Measurements from ENCODE around the gene IGHMBP2.

IGHMBP2 gene

DNA sequence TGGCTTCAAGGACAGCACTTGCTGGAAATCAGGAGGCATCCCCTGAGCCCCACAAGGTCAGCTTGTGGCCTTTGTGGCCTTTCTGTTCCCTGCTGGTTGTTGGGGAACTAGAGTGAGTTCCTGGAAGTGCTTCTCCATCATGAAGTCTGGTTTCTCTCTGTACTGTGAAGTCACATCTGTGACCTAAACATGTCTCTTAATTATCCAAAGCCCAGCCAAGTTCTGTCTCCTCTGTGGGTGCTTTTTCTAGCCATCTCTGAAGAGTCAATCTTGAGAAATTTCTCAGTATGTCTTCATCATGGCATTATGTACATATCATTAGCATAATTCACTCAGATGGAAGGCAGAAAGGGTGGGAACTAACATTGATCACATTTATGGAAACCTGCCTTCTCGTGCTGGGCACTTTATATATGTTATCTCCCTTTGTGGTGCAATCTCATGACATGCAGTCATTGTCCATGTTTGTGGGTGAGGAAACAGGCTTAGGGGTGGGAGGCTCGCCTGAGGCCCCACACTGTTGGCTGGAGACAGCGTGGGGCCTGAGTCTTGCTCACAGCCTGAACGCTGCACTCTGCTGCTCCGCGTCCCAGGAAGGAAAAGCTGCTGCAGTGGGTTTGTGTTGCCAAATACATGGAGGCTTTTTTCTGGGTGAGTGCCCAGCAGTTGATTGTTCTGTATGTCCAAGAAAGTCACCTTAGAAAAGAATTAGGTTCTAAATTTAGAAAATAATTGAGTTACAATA lies 24.6 kb downstream of the IGHMBP2 start:
- DNase-seq, result no peak

DNA sequence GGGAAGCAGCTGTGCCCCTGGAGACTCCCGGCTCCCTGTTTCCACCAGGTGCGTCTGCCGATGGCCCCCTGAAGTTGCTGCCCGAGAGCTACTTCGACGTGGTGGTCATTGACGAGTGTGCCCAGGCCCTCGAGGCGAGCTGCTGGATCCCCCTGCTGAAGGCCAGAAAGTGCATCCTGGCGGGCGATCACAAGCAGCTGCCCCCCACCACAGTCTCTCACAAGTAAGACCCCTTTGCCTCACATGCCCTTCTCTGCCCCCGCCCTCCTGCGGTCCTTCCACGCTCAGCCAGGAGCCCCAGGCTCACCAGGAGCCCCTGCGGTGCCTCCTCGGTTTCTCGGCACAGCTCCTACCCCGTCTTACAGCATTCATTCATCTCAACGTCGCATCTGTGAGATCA lies 25.4 kb downstream of the IGHMBP2 start:
- no peak for DNase-seq

DNA sequence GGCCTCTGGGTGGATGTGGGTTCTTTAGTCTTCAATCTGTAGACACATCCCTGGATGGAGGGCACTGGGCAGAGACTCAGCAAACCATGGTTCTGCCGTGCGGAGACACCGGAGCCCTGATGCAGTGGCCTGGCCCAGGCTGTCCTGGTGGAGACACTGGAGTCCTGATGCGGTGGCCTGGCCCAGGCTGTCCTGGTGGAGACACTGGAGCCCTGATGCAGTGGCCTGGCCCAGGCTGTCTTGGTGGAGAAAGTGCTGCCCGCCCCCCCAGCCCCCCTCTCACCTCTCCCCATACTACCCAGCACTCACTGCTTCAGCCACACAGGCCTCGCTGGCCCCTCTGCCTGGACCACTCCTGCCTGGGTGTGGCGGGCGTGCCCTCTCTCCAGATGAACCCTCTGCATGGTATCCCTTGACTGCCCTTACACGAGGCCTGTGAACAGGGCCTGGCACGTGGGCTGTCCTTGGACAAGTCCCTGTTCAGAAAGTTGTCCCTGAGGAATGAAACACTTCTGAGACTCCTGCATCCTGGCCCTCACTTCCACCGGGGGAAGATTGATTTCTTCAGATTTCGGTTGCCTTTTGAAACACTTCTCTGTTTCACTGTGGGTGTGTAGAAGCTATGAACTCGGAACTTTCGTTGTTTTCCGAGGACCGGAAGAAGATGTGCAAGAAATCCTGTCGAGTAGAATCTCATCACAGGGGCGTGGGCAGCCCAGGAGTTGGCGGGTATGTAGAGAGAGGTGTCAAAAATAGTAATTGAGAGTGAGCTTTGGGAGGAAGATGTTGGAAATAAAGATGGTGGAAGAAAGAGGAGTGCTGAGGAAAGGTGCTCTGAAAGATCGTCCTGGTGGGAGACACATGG lies 26.2 kb downstream of the IGHMBP2 start:
- no peak for DNase-seq

DNA sequence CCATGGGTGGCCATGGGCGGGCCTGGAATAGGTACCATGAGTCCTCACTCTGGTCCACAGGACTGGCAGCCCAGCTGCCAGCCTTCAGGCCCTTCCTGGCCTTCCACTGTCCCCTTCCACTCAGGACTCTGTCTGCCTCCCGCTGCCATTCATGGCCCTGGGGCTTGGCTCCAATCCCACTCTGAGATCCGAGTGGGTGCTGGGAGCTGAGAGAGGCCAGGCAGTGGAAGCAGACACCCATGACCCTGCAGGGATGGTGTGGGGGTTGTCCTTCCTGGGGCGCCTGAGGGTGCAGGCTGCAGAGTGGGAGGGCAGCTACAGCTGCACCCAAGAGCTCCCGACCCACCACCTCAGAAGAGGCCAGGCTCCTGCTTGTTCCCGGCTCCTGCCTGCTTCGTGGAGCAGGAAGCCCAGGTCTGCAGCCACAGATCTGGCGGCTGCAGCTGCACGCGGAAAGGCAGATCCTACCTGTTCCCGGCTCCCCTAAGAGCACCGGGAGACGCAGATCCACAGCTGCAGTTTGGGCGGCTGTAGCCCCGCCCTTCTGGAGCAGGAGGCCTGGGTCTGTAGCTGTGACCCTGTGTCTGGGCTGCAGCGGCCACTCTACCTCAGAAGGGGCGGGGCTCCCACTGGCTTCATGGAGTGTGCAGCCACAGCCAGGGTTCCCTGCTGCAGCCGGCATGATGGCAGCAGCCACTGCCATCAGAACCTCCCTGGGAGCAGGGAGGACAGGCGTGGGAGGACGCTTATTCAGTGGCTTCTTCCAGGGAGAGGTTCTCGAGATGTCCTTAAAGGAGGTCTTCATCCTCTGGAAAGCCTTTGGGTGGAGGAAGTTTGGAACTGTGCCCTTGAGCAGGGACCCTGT lies 27.5 kb downstream of the IGHMBP2 start:
- no peak for DNase-seq

DNA sequence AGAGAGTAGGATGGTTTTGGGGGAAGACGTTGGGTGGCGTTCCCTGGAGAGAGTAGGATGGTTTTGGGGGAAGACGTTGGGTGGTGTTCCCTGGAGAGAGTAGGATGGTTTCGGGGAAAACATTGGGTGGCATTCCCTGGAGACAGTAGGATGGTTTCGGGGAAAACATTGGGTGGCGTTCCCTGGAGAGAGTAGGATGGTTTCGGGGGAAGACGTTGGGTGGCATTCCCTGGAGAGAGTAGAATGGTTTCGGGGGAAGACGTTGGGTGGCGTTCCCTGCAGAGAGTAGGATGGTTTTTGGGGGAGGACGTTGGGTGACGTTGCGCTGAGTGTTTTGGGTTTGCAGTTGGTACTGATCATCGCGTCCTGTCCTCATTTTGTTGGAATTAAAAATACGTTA lies 28.2 kb downstream of the IGHMBP2 start:
- DNase-seq, result no peak

DNA sequence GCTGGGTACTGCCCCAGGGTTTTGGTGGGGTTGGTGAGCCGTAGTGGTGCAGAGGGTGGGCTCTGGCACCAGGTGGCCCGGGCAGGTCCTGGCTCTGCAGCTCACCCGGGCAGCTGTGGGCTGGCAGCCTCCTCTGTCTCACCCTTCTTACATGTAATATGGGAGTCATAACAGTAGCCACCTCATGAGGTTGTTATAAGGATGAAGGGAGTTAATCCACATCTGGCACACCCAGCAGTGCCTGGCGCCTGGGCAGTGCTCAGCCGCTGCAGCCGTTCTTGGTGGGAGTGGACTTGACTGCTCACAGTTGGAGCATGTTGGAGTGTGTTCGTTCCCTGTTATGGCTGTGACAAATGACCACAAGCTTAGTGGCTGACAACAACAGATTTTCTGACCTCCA lies 28.7 kb downstream of the IGHMBP2 start:
- DNase-seq, result no peak

DNA sequence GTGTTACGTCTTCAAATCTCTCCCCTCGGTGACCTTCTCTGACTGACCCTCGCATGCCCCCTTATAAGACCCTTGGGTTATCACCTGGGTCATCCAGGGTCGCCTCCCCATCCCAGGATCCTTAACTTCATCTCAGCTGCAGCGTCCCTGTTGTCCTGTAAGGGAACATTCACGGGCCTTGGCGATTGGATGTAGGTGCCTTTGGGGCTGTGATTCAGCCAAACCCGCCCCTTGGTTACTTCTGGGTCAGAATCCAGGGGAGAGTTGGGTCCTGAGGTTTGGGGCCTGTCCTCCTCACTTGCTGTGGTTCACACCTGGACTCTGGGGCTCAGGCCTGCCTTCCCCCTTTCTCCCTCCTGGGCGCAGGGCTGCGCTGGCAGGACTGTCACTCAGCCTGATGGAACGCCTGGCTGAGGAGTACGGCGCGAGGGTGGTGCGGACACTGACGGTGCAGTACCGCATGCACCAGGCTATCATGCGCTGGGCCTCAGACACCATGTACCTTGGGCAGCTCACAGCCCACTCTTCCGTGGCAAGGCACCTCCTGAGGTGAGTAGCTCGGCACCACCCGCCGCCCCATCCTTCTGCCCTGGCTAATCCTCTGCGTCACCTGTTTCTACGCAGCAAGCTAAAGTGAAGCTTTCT lies 29.4 kb downstream of the IGHMBP2 start:
- DNase-seq, result no peak

DNA sequence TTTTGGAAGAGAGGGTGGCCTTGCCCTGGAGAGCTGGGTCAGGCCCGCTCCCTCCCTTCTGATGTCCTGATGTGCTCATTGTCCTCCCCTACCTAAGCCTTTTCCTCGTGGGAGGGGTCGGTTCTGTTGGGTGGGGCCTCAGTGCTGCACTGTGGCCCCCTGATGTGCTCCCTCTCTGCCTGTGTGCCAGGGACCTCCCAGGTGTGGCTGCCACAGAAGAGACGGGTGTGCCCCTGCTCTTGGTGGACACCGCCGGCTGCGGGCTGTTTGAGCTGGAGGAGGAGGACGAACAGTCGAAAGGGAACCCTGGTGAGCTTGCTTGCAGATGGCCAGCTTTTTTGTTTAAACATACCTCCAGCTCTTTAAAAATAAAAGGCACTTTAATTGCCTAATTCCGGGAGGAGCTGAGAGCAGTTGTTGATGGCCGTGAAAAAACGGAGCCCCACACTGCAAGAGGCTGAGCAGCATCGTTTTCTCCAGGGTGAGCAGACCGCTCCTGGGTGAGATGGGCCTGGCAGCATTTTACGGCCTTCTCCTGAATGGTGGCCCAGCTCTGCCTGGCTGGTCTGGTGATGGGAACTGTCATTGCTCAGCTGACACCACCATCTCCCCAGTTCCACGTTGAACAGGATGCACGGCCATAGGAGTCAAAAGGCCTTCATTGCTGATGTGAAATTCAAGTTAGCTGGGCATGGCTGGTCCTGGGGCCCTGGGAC lies 30.1 kb downstream of the IGHMBP2 start:
- DNase-seq, result peak; percentile 94

DNA sequence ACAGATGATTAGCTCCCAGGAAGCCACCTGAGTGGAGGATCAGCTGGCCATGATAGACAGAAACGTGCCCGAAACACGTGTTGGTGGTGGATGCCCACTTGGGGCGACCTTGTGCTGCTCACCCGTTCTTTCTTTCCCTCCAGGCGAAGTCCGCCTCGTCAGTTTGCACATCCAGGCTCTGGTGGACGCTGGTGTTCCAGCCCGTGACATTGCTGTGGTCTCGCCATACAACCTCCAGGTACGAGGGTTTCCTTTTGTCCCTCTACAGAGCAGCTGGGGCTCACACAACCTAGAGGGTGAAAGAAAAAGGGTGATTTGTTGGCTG lies 30.6 kb downstream of the IGHMBP2 start:
- DNase-seq, result no peak

DNA sequence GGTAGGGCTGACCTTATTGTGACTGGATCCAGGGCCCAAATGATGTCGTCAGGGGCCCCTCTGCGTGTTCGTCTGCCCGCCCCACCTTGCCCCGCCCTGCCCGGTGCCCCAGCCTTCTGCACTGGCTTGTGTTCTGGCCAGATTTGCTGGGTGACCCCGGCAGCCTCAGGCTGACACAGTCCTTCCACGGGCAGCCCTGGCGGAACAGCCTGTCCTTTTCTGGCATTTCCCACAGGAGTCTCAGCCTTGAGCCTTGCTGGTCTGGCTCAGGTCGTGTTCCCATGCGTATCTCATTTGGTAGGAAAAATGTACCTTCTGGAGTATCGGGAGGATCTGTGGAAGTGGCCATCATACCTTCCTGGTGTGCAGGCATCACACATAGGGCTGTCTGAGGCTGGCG lies 31.0 kb downstream of the IGHMBP2 start:
- DNase-seq, result no peak

DNA sequence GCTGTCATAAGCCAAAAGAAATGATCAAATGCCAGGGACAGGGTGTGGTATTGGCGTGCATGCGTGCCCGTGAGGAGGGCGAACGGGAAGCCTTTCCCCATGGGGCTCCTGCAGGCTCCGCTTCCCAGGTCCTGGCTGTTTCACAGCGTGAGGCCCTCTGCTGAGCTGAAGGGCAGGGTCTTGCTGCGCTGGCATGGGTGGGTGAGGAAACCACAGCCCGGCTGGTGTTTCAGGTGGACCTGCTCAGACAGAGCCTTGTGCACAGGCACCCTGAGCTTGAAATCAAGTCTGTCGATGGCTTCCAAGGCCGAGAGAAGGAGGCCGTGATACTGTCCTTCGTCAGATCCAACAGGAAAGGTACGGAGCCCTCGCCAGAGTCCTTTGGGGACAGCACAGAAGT lies 31.4 kb downstream of the IGHMBP2 start:
- no peak for DNase-seq

DNA sequence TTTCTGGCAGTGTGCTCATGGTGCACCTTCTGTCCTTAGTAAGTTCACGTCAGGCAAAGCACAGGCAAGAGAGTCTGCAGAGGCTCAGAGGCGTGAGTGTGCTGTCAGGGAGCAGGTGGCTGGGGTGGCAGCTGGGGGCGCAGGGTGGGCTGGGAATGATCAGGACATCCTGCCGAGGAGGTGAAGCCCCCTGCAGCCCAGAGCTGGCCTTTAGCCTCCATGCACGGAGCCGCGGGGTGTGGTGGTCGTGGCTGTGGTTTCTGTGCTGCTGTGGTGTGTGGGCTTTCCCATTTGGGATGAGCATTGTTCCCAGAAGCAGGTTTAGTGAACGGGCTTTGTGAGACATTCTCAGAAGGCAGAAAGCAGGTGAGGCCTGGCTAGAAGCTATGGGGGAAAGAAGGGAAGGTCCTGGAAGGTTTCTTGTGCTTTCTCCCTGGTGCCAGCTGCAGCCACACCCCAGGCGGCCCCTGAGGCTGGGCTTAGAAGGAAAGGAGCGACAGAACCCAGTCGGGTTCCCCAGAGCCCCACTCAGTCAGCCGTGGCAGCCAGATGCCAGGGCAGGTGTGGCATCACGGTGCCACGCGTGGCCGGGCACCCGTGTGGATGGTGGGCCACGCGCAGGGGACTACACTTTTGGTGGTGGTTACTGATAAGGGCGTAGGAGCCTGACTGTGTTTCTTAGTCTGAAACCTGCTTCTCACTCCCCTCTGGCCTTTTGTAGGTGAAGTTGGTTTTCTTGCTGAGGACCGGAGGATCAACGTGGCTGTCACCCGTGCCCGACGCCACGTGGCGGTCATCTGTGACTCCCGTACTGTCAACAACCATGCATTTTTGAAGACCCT lies 32.0 kb downstream of the IGHMBP2 start:
- DNase-seq, result no peak

DNA sequence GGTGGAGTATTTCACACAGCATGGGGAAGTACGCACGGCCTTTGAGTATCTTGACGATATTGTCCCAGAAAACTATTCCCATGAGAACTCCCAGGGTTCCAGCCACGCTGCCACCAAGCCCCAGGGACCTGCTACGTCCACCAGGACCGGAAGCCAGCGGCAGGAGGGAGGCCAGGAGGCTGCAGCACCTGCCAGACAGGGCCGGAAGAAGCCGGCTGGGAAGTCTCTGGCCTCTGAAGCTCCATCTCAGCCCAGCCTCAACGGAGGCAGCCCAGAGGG lies 32.6 kb downstream of the IGHMBP2 start:
- no peak for DNase-seq

DNA sequence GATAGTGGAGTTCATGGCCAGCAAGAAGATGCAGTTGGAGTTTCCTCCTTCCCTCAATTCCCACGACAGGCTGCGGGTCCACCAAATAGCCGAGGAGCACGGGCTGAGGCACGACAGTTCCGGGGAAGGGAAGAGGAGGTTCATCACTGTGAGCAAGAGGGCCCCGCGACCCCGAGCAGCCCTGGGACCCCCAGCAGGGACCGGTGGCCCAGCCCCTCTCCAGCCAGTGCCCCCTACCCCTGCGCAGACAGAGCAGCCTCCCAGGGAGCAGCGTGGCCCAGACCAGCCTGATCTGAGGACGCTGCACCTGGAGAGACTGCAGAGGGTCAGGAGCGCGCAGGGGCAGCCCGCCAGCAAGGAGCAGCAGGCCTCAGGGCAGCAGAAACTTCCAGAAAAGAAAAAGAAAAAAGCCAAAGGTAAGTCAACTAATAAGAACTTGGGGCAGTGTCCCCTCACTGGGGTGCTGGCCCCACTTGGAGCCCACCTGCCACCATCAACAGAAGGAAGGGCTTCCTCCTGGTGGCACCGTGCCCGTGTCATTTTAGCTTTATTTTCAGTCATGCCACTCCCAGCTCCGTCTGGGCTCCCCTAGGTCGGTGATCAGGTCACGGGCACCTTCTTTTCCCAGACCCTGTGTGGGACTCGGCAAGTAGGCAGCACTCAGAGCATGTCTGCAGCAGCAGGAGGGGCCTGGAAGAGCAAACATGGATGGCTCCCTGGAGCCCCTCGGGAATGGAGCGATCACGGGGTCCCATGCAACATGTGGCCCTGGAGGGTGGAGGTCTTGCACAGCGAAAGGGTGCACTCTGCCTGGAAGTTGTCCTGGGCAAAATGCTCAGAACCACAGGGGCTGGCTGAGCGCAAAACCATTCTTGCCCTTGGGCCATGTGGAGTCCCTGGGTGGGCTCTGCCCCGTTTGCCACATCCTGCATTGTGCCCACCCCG lies 33.3 kb downstream of the IGHMBP2 start:
- DNase-seq, result no peak

DNA sequence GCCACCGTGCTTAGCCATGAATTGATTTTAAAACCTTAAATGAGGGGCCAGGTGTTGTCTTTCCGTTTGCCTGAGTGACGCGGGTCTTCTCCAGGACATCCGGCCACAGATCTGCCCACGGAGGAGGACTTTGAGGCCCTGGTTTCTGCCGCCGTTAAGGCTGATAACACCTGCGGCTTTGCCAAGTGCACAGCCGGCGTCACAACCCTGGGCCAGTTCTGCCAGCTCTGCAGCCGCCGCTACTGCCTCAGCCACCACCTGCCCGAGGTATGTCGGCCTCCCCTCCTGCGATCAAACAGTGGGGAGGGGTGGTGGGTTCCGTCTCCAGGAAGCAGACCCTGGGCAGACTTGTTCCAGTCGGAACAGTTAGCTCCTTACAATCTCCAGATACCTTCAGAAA lies 34.4 kb downstream of the IGHMBP2 start:
- DNase-seq, result no peak

DNA sequence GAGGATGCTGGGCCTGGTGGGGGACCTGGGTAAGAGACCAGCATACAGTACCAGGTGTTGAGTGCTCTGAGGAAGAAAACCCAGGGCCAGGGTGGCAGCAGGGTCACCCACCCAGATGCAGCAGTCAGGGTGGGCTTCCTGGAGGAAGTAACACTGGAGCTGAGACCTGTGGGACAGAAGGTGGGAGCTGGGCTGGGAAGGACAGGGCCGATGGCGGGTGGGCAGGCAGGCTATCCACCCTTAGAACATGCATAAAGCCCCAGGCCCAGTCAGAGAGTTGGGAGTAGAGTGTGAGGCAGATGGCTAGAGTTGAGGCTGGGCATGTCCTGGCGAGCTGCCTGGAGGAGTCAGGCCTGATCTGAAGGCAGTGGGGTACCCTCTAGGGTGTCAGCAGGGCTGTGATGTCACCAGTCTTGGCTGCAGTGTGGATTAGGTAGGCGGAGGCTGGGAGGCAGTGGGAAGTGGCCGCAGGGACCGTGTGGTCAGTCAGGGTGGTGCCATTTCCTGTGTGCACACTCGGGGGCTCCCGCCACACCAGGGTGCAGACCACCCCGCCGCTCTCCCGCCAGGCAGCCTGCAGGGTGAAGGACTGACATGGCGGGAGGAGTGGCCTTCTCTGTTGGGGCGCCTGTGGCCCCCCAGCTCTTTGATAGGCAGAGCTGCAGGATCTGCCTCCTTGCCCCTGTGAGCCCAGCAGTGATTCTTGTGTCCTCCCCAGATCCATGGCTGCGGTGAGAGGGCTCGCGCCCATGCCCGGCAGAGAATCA lies 35.3 kb downstream of the IGHMBP2 start:
- no peak for DNase-seq

DNA sequence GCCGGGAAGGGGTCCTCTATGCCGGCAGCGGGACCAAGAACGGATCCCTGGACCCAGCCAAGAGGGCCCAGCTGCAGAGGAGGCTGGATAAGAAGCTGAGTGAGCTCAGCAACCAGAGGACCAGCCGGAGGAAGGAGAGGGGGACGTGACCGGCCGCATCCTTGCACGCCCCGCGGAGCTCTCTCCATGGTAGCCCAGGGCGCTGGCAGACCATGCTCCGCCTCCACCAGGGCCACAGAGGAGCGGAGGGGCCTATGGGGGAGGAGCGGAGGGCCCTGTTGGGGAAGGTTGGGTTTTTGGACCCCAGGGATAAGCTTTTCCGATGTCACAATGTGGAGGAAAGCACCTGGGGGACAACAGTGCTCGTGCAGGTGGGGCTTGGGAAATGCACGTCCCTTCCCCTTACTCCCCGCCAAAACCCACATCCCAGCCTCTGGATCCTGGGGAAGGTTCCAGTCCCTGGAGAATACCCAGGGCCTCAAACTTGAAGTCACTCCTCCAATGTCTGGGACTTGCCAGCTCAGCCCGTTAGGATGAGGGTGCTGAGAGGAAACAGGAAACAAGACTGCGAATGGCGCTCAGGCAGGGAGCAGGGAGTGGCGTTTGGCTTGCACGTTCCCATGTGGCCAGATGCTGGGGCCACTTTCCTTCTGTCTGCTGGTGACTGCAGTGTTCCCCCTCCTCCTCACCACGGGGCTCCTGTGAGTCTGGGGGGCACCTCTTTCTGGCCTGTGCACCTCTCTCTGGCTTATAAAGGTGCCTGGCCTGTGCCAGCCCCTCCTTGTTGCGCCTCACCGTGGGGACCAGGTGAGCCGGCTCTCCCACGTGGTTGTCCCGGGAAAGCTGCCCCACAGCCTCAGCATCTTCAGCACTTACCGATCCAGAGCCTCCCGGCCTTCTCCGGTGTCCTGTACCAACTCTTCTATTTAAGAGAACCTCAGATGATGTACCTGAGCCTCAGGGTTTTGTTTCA lies 36.2 kb downstream of the IGHMBP2 start:
- DNase-seq, result no peak

DNA sequence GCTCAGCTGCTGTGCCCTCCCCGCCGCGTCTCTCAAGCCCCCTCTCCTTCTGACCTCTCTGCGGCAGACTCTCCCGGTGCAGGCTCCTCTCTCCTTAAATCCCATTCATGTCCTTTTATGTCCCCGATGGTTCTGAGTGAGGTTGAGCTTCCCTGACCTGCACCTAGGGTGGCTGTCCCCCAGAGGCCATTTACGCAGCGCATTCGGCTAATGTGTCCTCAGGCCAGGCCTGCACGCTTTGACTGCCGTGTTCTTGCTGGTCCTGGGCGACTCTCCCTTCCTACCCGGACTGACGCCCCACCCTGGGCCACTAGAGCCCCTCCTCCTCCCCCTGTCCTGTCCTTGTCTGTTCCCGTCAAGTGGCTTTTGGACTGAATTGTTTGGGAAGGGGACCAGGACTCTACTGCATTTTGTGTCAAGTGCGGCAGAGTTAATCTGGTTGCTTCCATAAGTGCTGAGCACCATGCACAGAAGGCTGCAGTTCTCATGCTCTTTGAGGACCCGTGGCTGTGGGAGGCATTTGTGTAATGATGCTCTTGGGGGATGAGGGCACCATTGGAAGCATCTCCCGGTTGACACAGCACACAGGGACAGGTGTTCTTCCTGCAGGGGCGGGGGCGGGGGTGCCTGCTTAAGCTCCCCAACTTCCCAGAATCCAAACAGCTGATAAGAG lies 37.1 kb downstream of the IGHMBP2 start:
- DNase-seq, result no peak

Measured in NCI-H69 (cell line).